Neural progenitor cell (in vitro differentiated cells): ENCODE measurements around the gene ADCY7.

Experiments
- CTCF ChIP-seq: fragments of 200-600 bp; sonication (generic); IDR thresholded peaks from 2 replicates; pipeline ENCODE4 v1.5.1; 2017; ENCODE audit warnings: antibody characterized with exemption, mild to moderate bottlenecking
- EZH2 ChIP-seq: fragments of 200-600 bp; sonication (generic); IDR thresholded peaks from 2 replicates; pipeline ENCODE4 v1.6.1; 2017; ENCODE audit warnings: antibody characterized with exemption, mild to moderate bottlenecking, moderate library complexity

DNA sequence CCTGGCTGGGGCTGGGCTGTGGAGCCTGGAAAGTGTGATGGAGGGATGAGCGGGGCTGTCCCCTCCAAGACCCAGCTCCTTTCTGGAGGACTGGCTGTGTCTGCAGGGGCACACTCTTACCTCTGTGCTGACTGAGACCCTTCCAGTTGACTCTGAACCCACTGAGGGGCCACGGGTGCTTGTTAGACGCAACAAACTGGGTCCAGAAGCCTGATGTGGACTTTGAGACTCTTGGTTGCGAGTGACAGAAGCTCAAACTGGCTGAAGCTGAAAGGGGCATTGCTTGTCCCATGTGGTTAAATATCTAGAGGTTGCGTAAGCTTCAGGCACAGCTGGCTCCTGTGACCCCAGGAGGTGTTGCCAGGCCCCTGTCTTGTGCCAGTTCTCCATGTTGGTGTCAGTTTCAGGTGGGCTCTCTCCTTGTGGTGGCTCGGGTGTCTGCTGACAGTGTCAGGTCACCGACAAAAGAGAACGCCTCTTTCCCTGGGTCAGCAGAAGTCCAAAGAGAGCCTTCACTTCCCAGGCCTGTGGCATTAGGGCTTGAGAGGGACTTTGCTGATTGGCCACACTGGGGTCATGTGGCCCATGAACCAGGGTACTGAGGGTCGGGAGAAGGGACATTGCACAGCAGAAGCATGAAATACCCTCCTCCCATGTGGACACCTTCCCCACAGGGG is 16.7 kb downstream of the ADCY7 start:
- TF ChIP-seq CTCF (no peak), EZH2 (no peak)
